Endothelial cell of umbilical vein (primary cell): ENCODE results near the gene KIF5C. TPM values are rescaled to one million over a fixed set of nuclear protein-coding genes. Genes with fewer than 3 reads are reported as not detected.

Experiments
- BruUV-seq: library from RNA; stranded (reverse); fragments of 400-500 nt; replicated peaks from 2 replicates; lab custom pipeline; 2021; lab: Mats Ljungman, UMichigan
- CTCF ChIA-PET: fragments of 300-600, 350-600 bp; sonication (Branson Sonifier 250); formaldehyde crosslinking; loops from one replicate; lab custom pipeline; 2021; ENCODE audit warnings: antibody characterized with exemption, inconsistent platforms; lab: Charles Lee
- POLR2A ChIA-PET: fragments of 300-600, 350-600 bp; sonication (Branson Sonifier 250); formaldehyde crosslinking; loops from one replicate; lab custom pipeline; 2021; ENCODE audit warnings: antibody characterized with exemption, inconsistent platforms; lab: Charles Lee
- DNase-seq: peaks from one replicate; pipeline ENCODE4 v3.0.0-alpha.2; 2011; ENCODE audit warnings: low read depth, low spot score
- FAIRE-seq: peaks from 2 replicates; lab custom pipeline; 2011; peaks lifted over from hg19 to GRCh38; lab: Jason Lieb, UNC
- H2AFZ ChIP-seq: 2 replicates; pipeline ENCODE4 v1.6.0; 2012; ENCODE audit warnings: low read depth, low read length, control low read depth, inconsistent platforms
- H3K27ac ChIP-seq: 2 replicates; pipeline ENCODE4 v1.5.1; 2011; ENCODE audit warnings: low read depth, mild to moderate bottlenecking, control low read depth, low read length, moderate library complexity; ENCODE audit not compliant: insufficient read depth
- H3K27me3 ChIP-seq, 2 experiments: 2 replicates each; pipeline versions ENCODE4 v1.6.0 to v1.6.1; 2011; ENCODE audit warnings: low read length in 2 of 2, mixed read lengths in 1 of 2; ENCODE audit not compliant: control insufficient read depth in 2 of 2, insufficient read depth in 2 of 2
- H3K36me3 ChIP-seq, 2 experiments: 2 replicates in 1 of 2; 3 replicates in 1 of 2; pipeline ENCODE4 v1.5.1; 2011; ENCODE audit warnings: low read length in 2 of 2, mild to moderate bottlenecking in 1 of 2, moderate library complexity in 1 of 2; ENCODE audit not compliant: control insufficient read depth in 2 of 2, insufficient read depth in 2 of 2; ENCODE audit errors: extremely low read depth in 1 of 2
- H3K4me1 ChIP-seq: 3 replicates; pipeline ENCODE4 v1.5.1; 2011; ENCODE audit warnings: mild to moderate bottlenecking, low read length; ENCODE audit not compliant: control insufficient read depth, insufficient read depth; ENCODE audit errors: extremely low read depth
- H3K4me2 ChIP-seq: 2 replicates; pipeline ENCODE4 v1.6.1; 2011; ENCODE audit warnings: low read length, control low read depth, mixed read lengths; ENCODE audit not compliant: insufficient read depth
- H3K4me3 ChIP-seq, 3 experiments: fragments of 200-600 bp in 1 of 3; sonication (generic), shearing (Covaris generic) in 1 of 3; replicated peaks in 1 of 3; 2 replicates each; pipeline ENCODE4 v1.5.1; 2011 to 2016; ENCODE audit warnings: control low read depth in 3 of 3, low read length in 3 of 3, mild to moderate bottlenecking in 2 of 3, inconsistent platforms in 1 of 3, low read depth in 1 of 3, moderate library complexity in 1 of 3; ENCODE audit not compliant: insufficient read depth in 1 of 3
- H3K79me2 ChIP-seq: 2 replicates; pipeline ENCODE4 v1.6.0; 2012; ENCODE audit warnings: low read length, inconsistent platforms; ENCODE audit not compliant: control insufficient read depth, insufficient read depth
- H3K9ac ChIP-seq: replicated peaks from 2 replicates; pipeline ENCODE3; 2011; ENCODE audit warnings: low read length, control low read depth; ENCODE audit not compliant: insufficient read depth; ENCODE audit errors: extremely low read depth
- H3K9me1 ChIP-seq: replicated peaks from 3 replicates; pipeline ENCODE4 v1.6.0; 2011; ENCODE audit warnings: mild to moderate bottlenecking, low read length; ENCODE audit not compliant: control insufficient read depth, insufficient read depth; ENCODE audit errors: extremely low read depth
- H3K9me3 ChIP-seq: replicated peaks from 2 replicates; pipeline ENCODE4 v1.5.1; 2012; ENCODE audit warnings: low read length, inconsistent platforms; ENCODE audit not compliant: control insufficient read depth, insufficient read depth
- H4K20me1 ChIP-seq: replicated peaks from 2 replicates; pipeline ENCODE3; 2011; ENCODE audit warnings: mild to moderate bottlenecking, low read length; ENCODE audit not compliant: control insufficient read depth, insufficient read depth; ENCODE audit errors: extremely low read depth
- EZH2 ChIP-seq: IDR thresholded peaks from 2 replicates; pipeline ENCODE4 v1.6.1; 2012; ENCODE audit warnings: borderline replicate concordance, low read depth, mild to moderate bottlenecking, moderate library complexity, low read length, inconsistent platforms; ENCODE audit not compliant: severe bottlenecking
- FOS ChIP-seq: IDR thresholded peaks from 2 replicates; pipeline ENCODE4 v1.6.1; 2011; ENCODE audit warnings: mild to moderate bottlenecking, low read length, moderate library complexity, borderline replicate concordance; ENCODE audit not compliant: insufficient read depth
- GATA2 ChIP-seq: IDR thresholded peaks from 2 replicates; pipeline ENCODE4 v1.7.0; 2011; ENCODE audit warnings: low read depth, mild to moderate bottlenecking, moderate library complexity, mixed read lengths, low read length; ENCODE audit not compliant: insufficient read length, insufficient read depth
- JUN ChIP-seq: IDR thresholded peaks from 2 replicates; pipeline ENCODE4 v1.6.1; 2011; ENCODE audit warnings: borderline replicate concordance, low read depth; ENCODE audit not compliant: insufficient read length, insufficient read depth
- MYC ChIP-seq: IDR thresholded peaks from one replicate; pipeline ENCODE4 v1.6.1; 2011; ENCODE audit warnings: mild to moderate bottlenecking, low read depth, low read length
- POLR2A ChIP-seq: IDR thresholded peaks from 2 replicates; pipeline ENCODE4 v1.6.1; 2012; ENCODE audit warnings: low read depth, mild to moderate bottlenecking, control low read depth, low read length
- POLR2AphosphoS5 ChIP-seq: IDR thresholded peaks from 2 replicates; pipeline ENCODE4 v1.6.1; 2012; ENCODE audit warnings: low read depth, mild to moderate bottlenecking, control low read depth, low read length, moderate library complexity; ENCODE audit not compliant: insufficient read depth
- dilution Hi-C: fragments of 300-500 bp; cut with MboI; formaldehyde crosslinking; loops from one replicate; pipeline ENCODE4 v1.15.0; 2019; ENCODE audit warnings: low sequenced_read_pairs; ENCODE audit not compliant: extremely low pct_ligation_motif_present
- intact Hi-C: fragments of 100-400 bp; cut with micrococcal nuclease; formaldehyde crosslinking; loops from one replicate; pipeline ENCODE4 v1.10.0; 2022
- polyA plus RNA-seq, 4 experiments: library from polyadenylated mRNA; depleted of rRNA in 3 of 4; stranded (reverse) in 3 of 4; unstranded in 1 of 4; fragments of >200 nt; gene quantifications; 2 replicates each; pipeline versions ENCODE4 v1.2.1 to v1.2.3, GENCODE V29; 2011 to 2012; ENCODE audit warnings: missing spikeins in 1 of 4
- total RNA-seq: library from RNA; stranded (reverse); gene quantifications from 2 replicates; pipeline ENCODE4 v1.2.3, GENCODE V29; 2021
- TF ChIP-seq, protein P1 (sequence below), 2 donors: IDR thresholded peaks; 1 replicate in 1 of 2; 2 replicates in 1 of 2; pipeline ENCODE4 v1.5.1; 2011; ENCODE audit warnings: low read length in 2 of 2, mild to moderate bottlenecking in 2 of 2, moderate library complexity in 2 of 2, control low read depth in 1 of 2, inconsistent platforms in 1 of 2, low read depth in 1 of 2; ENCODE audit not compliant: insufficient read depth in 1 of 2; ENCODE audit errors: extremely low read depth in 1 of 2
- TF ChIP-seq, protein P2 (sequence below): IDR thresholded peaks from 2 replicates; pipeline ENCODE4 v1.6.1; 2011; ENCODE audit not compliant: insufficient read depth, insufficient read length

KIF5C gene
- total and polyA plus RNA-seq, 2 donors (not counting 3 experiments of a cell fraction or from before 2014, with no cell fraction given) = 0.01 to 0.55 TPM

DNA sequence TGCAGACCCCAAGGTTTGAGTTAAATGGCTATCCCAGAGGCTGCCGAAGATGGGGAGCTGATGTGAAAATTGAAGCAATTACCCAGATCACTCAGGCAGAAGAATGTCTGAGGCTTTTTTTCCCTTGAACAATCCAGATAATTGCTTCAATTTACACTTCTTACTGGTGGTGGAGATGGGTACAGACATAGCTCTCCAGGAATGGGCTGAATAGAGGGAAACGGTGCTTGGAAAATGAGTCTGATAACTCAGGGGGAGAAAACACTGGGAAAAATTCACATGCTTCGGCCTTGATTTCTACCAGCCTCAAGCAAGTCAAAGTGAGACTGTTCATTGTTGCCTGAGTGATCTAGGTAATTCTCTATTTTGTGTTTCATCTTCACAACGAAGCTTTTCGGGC is 9.5 kb upstream of the KIF5C start:
- Histone ChIP-seq H2AFZ (no peak overlapping the region), H3K9me3 (no peaks in the 10 kb centered on the region), H3K9me1 (no peaks in the 10 kb centered on the region), H3K4me2 (no peak overlapping the region), H3K27me3 (no peaks in the 10 kb centered on the region), H3K79me2 (no peaks in the 10 kb centered on the region), H3K36me3 (no peaks in the 10 kb centered on the region), H3K4me3 (no peak overlapping the region), H3K9ac (no peak overlapping the region), H3K27ac (no peak overlapping the region), H3K4me1 (no peaks in the 10 kb centered on the region), H4K20me1 (no peaks in the 10 kb centered on the region)
- dilution Hi-C loops (no loop called here), intact Hi-C loops (no loop called here)
- POLR2A ChIA-PET = no interaction called here
- BruUV-seq = no TSS peak
- CTCF ChIA-PET = no interaction called here
- no peak for TF ChIP-seq POLR2AphosphoS5
- TF ChIP-seq FOS = no peak
- no peak for TF ChIP-seq MYC
- TF ChIP-seq EZH2 = no peak
- no peak for TF ChIP-seq JUN
- no peak for TF ChIP-seq POLR2A
- TF ChIP-seq, protein P1, sequence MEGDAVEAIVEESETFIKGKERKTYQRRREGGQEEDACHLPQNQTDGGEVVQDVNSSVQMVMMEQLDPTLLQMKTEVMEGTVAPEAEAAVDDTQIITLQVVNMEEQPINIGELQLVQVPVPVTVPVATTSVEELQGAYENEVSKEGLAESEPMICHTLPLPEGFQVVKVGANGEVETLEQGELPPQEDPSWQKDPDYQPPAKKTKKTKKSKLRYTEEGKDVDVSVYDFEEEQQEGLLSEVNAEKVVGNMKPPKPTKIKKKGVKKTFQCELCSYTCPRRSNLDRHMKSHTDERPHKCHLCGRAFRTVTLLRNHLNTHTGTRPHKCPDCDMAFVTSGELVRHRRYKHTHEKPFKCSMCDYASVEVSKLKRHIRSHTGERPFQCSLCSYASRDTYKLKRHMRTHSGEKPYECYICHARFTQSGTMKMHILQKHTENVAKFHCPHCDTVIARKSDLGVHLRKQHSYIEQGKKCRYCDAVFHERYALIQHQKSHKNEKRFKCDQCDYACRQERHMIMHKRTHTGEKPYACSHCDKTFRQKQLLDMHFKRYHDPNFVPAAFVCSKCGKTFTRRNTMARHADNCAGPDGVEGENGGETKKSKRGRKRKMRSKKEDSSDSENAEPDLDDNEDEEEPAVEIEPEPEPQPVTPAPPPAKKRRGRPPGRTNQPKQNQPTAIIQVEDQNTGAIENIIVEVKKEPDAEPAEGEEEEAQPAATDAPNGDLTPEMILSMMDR (IDR thresholded peaks at IDR 0.05; ENCODE audit: extremely low read depth in 1 of 2, insufficient read depth in 1 of 2, low read depth in 1 of 2, low read length in 2 of 2) = no peak
- TF ChIP-seq GATA2 = no peak
- TF ChIP-seq, protein P2, sequence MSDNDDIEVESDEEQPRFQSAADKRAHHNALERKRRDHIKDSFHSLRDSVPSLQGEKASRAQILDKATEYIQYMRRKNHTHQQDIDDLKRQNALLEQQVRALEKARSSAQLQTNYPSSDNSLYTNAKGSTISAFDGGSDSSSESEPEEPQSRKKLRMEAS = no peak
- DNase-seq = no peak
- FAIRE-seq = no peak
